ENCODE results near the gene DYNC1H1.

Gene DYNC1H1

DNA sequence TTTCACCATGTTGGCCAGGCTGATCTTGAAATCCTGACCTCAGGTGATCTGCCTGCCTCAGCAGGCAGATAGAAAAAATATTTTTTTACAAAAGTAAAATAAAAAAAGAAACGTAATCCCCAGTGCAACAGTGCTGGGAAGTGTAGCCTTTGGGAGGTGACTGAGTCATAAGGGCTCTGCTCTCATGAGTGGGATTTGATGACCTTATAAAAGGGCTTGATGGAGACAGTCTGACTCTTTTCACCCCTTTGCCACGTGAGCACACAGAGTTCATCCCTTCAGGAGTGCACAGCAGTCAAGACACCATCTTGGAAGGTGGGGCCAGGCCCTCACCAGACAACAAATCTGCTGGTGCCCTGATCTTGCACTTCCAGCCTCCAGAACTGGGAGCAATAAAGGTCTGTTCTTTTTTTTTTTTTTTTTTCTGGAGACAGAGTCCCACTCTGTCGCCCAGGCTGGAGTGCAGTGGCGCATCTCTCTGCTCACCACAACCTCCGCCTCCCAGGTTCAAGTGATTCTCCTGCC lies 24.7 kb upstream of the DYNC1H1 start:
- CTCF ChIA-PET, result interaction anchor here (1.1 kb wide), 1 partner anchor 169 kb away, joined by 3 read pairs; no protein-coding TSS in a partner anchor
- no peaks in the 10 kb centered on the region for H3K9me3 ChIP-seq (ENCODE audit: control insufficient read depth, insufficient read depth, low read depth, low read length)
- no peak overlapping the region for H3K4me3 ChIP-seq (ENCODE audit: low read depth, low read length)
- no peaks in the 10 kb centered on the region for H3K4me1 ChIP-seq (ENCODE audit: control insufficient read depth, insufficient read depth, low read length)
- no peak for TF ChIP-seq ZNF560 (tag by site-specific recombination; IDR thresholded peaks at IDR 0.05; ENCODE audit: borderline replicate concordance)
- TF ChIP-seq ZNF701 (tag by site-specific recombination; IDR thresholded peaks at IDR 0.05), result no peak
- no peak for TF ChIP-seq ZNF221 (tag by site-specific recombination; IDR thresholded peaks at IDR 0.05; ENCODE audit: borderline replicate concordance)
- no peak for TF ChIP-seq ZNF621 (tag by site-specific recombination; IDR thresholded peaks at IDR 0.05)
- TF ChIP-seq ZBTB7A (tag by site-specific recombination; IDR thresholded peaks at IDR 0.05; ENCODE audit: low read depth), result no peak
- TF ChIP-seq ZSCAN30 (tag by site-specific recombination; IDR thresholded peaks at IDR 0.05), result no peak
- TF ChIP-seq SALL2 (tag by site-specific recombination; IDR thresholded peaks at IDR 0.05; ENCODE audit: borderline replicate concordance), result no peak
- TF ChIP-seq HOXD13 (CRISPR knock-in tag; IDR thresholded peaks at IDR 0.05; ENCODE audit: borderline replicate concordance), result no peak
- TF ChIP-seq ZNF202 (tag by site-specific recombination; IDR thresholded peaks at IDR 0.05; ENCODE audit: borderline replicate concordance), result no peak
- TF ChIP-seq ZXDB (tag by site-specific recombination; IDR thresholded peaks at IDR 0.05), result no peak
- no peak for TF ChIP-seq ZNF521 (tag by site-specific recombination; IDR thresholded peaks at IDR 0.05)
- TF ChIP-seq, protein P1, sequence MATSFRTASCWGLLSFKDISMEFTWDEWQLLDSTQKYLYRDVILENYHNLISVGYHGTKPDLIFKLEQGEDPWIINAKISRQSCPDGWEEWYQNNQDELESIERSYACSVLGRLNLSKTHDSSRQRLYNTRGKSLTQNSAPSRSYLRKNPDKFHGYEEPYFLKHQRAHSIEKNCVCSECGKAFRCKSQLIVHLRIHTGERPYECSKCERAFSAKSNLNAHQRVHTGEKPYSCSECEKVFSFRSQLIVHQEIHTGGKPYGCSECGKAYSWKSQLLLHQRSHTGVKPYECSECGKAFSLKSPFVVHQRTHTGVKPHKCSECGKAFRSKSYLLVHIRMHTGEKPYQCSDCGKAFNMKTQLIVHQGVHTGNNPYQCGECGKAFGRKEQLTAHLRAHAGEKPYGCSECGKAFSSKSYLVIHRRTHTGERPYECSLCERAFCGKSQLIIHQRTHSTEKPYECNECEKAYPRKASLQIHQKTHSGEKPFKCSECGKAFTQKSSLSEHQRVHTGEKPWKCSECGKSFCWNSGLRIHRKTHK (tag by site-specific recombination; IDR thresholded peaks at IDR 0.05), result no peak
- TF ChIP-seq ZIC2 (tag by site-specific recombination; IDR thresholded peaks at IDR 0.05), result no peak
- TF ChIP-seq ATF2 (tag by site-specific recombination; IDR thresholded peaks at IDR 0.05; ENCODE audit: low read depth), result no peak
- TF ChIP-seq, protein P2, sequence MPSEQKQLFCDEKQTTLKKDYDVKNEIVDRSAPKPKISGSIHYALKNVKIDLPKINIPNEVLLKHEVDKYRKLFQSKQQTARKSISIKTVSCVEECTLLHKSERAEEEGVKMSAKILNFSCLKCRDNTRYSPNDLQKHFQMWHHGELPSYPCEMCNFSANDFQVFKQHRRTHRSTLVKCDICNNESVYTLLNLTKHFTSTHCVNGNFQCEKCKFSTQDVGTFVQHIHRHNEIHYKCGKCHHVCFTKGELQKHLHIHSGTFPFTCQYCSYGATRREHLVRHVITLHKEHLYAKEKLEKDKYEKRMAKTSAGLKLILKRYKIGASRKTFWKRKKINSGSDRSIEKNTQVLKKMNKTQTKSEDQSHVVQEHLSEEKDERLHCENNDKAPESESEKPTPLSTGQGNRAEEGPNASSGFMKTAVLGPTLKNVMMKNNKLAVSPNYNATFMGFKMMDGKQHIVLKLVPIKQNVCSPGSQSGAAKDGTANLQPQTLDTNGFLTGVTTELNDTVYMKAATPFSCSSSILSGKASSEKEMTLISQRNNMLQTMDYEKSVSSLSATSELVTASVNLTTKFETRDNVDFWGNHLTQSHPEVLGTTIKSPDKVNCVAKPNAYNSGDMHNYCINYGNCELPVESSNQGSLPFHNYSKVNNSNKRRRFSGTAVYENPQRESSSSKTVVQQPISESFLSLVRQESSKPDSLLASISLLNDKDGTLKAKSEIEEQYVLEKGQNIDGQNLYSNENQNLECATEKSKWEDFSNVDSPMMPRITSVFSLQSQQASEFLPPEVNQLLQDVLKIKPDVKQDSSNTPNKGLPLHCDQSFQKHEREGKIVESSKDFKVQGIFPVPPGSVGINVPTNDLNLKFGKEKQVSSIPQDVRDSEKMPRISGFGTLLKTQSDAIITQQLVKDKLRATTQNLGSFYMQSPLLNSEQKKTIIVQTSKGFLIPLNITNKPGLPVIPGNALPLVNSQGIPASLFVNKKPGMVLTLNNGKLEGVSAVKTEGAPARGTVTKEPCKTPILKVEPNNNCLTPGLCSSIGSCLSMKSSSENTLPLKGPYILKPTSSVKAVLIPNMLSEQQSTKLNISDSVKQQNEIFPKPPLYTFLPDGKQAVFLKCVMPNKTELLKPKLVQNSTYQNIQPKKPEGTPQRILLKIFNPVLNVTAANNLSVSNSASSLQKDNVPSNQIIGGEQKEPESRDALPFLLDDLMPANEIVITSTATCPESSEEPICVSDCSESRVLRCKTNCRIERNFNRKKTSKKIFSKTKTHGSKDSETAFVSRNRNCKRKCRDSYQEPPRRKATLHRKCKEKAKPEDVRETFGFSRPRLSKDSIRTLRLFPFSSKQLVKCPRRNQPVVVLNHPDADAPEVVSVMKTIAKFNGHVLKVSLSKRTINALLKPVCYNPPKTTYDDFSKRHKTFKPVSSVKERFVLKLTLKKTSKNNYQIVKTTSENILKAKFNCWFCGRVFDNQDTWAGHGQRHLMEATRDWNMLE (tag by site-specific recombination; conservative IDR thresholded peaks at IDR 0.05; ENCODE audit: low read depth), result no peak
- TF ChIP-seq ZFP37 (tag by site-specific recombination; IDR thresholded peaks at IDR 0.05), result no peak
- TF ChIP-seq, protein P3, sequence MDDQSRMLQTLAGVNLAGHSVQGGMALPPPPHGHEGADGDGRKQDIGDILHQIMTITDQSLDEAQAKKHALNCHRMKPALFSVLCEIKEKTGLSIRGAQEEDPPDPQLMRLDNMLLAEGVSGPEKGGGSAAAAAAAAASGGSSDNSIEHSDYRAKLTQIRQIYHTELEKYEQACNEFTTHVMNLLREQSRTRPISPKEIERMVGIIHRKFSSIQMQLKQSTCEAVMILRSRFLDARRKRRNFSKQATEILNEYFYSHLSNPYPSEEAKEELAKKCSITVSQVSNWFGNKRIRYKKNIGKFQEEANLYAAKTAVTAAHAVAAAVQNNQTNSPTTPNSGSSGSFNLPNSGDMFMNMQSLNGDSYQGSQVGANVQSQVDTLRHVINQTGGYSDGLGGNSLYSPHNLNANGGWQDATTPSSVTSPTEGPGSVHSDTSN (CRISPR knock-in tag; IDR thresholded peaks at IDR 0.05), result no peak
- no peak for TF ChIP-seq EGR2 (tag by site-specific recombination; IDR thresholded peaks at IDR 0.05; ENCODE audit: low read depth)
- TF ChIP-seq ZNF654 (tag by site-specific recombination; IDR thresholded peaks at IDR 0.05; ENCODE audit: low read depth), result no peak
- H3K36me3 ChIP-seq (ENCODE audit: control insufficient read depth in 2 of 2, insufficient read depth in 1 of 2, low read length in 2 of 2), result no peaks in the 10 kb centered on the region
- POLR2A ChIA-PET, result no interaction called here
- H3K27ac ChIP-seq (ENCODE audit: extremely low read depth, low read depth, low read length), result no peak overlapping the region
